GM12878 (cell line): Measurements from ENCODE around the gene INF2. TPM values are rescaled to one million over a fixed set of nuclear protein-coding genes. Genes with fewer than 3 reads are reported as not detected.

Experiments
- ATAC-seq: fragments of 200-7000 bp; cut with Tn5 transposase; 3 replicates; pipeline ENCODE4 v1.9.1; 2020; ENCODE audit warnings: mild to moderate bottlenecking, moderate library complexity
- BruUV-seq: library from RNA; stranded (reverse); fragments of 400-500 nt; replicated peaks from 2 replicates; lab custom pipeline; 2021; lab: Mats Ljungman, UMichigan
- CTCF ChIA-PET: fragments of 300-600 bp; sonication (Branson Sonifier 250); formaldehyde crosslinking; extraction: SDS; loops from one replicate; lab custom pipeline; 2021; ENCODE audit warnings: inconsistent platforms; lab: Yijun Ruan, JAX
- POLR2A ChIA-PET: fragments of 350-600 bp; formaldehyde crosslinking; extraction: SDS; loops from one replicate; lab custom pipeline; 2021; ENCODE audit warnings: inconsistent platforms; lab: Charles Lee
- RAD21 ChIA-PET: fragments of 300-600 bp; sonication (Branson Sonifier 250); formaldehyde crosslinking; loops from one replicate; lab custom pipeline; 2023; ENCODE audit warnings: antibody characterized with exemption; ENCODE audit not compliant: unreplicated experiment; lab: Charles Lee
- SMC1A ChIA-PET: fragments of 300-600 bp; sonication (Branson Sonifier 250); formaldehyde crosslinking; loops from one replicate; lab custom pipeline; 2023; ENCODE audit not compliant: unreplicated experiment, uncharacterized antibody; lab: Charles Lee
- DNase-seq: peaks from one replicate; pipeline ENCODE4 v3.0.0-alpha.2; 2011; ENCODE audit warnings: low read depth, low spot score
- FAIRE-seq: peaks from 3 replicates; lab custom pipeline; 2011; peaks lifted over from hg19 to GRCh38; lab: Jason Lieb, UNC
- H2AFZ ChIP-seq: 2 replicates; pipeline ENCODE4 v1.6.0; 2011; ENCODE audit warnings: low read depth, low read length, control low read depth; ENCODE audit not compliant: control insufficient read depth
- H3K27ac ChIP-seq: 2 replicates; pipeline ENCODE4 v1.5.1; 2011; ENCODE audit warnings: control low read depth; ENCODE audit not compliant: control insufficient read depth, insufficient read depth
- H3K27me3 ChIP-seq, 2 experiments: replicated peaks in 1 of 2; 2 replicates each; pipeline versions ENCODE4 v1.6.0 to v1.6.1; 2011; ENCODE audit warnings: low read length in 1 of 2; ENCODE audit not compliant: control insufficient read depth in 2 of 2, insufficient read depth in 2 of 2
- H3K36me3 ChIP-seq, 2 experiments: 2 replicates each; pipeline ENCODE4 v1.5.1; 2011; ENCODE audit warnings: low read length in 1 of 2; ENCODE audit not compliant: control insufficient read depth in 2 of 2, insufficient read depth in 2 of 2
- H3K4me1 ChIP-seq: 2 replicates; pipeline ENCODE4 v1.6.1; 2011; ENCODE audit warnings: mild to moderate bottlenecking, low read length, moderate library complexity, mixed read lengths; ENCODE audit not compliant: control insufficient read depth, insufficient read depth
- H3K4me2 ChIP-seq: 2 replicates; pipeline ENCODE4 v1.6.0; 2011; ENCODE audit warnings: control low read depth; ENCODE audit not compliant: control insufficient read depth, insufficient read depth
- H3K4me3 ChIP-seq: fragments of 200-600 bp; sonication (generic); 2 replicates; pipeline ENCODE4 v1.5.1; 2016
- H3K79me2 ChIP-seq: 2 replicates; pipeline ENCODE4 v1.6.0; 2011; ENCODE audit warnings: low read length; ENCODE audit not compliant: control insufficient read depth, insufficient read depth
- H3K9ac ChIP-seq: 2 replicates; pipeline ENCODE4 v1.8.0; 2011; ENCODE audit warnings: low read length, control low read depth, mixed read lengths; ENCODE audit not compliant: control insufficient read depth, insufficient read depth
- H3K9me3 ChIP-seq: replicated peaks from 3 replicates; pipeline ENCODE4 v1.5.1; 2011; ENCODE audit warnings: mild to moderate bottlenecking, low read length; ENCODE audit not compliant: control insufficient read depth, insufficient read depth
- H4K20me1 ChIP-seq: 2 replicates; pipeline ENCODE4 v1.6.0; 2011; ENCODE audit not compliant: control insufficient read depth, insufficient read depth
- CUX1 ChIP-seq: IDR thresholded peaks from 2 replicates; pipeline ENCODE4 v1.6.1; 2012; ENCODE audit warnings: improper control_type of control experiment, low read depth, low read length; ENCODE audit not compliant: insufficient replicate concordance
- GABPA ChIP-seq: IDR thresholded peaks from 2 replicates; pipeline ENCODE4 v1.6.1; 2014; ENCODE audit warnings: antibody characterized with exemption, low read depth, mild to moderate bottlenecking, inconsistent platforms
- LARP7 ChIP-seq: fragments of 450-650 bp; IDR thresholded peaks from 2 replicates; pipeline ENCODE4 v1.6.1; 2017; ENCODE audit warnings: mild to moderate bottlenecking
- MTA2 ChIP-seq: fragments of 450-650 bp; IDR thresholded peaks from 2 replicates; pipeline ENCODE4 v1.6.1; 2016; ENCODE audit warnings: low read depth, mild to moderate bottlenecking, moderate library complexity
- NFYB ChIP-seq: IDR thresholded peaks from 2 replicates; pipeline ENCODE4 v1.6.1; 2011; ENCODE audit warnings: low read depth, mild to moderate bottlenecking, low read length, improper control_type of control experiment, moderate library complexity; ENCODE audit not compliant: insufficient read depth
- PML ChIP-seq: IDR thresholded peaks from 2 replicates; pipeline ENCODE4 v1.6.1; 2012; ENCODE audit warnings: low read length, inconsistent platforms
- POLR2AphosphoS2 ChIP-seq: IDR thresholded peaks from 2 replicates; pipeline ENCODE4 v1.6.1; 2011; ENCODE audit warnings: low read depth, mild to moderate bottlenecking, low read length, improper control_type of control experiment, moderate library complexity
- RAD21 ChIP-seq: IDR thresholded peaks from 2 replicates; pipeline ENCODE4 v1.6.1; 2011; ENCODE audit warnings: mild to moderate bottlenecking, low read depth, low read length, moderate library complexity; ENCODE audit not compliant: insufficient read depth
- SUZ12 ChIP-seq: fragments of 200-600 bp; sonication (generic); IDR thresholded peaks from one replicate; pipeline ENCODE4 v1.6.1; 2018; ENCODE audit warnings: antibody characterized with exemption, mild to moderate bottlenecking; ENCODE audit not compliant: unreplicated experiment
- USF1 ChIP-seq: IDR thresholded peaks from 2 replicates; pipeline ENCODE4 v1.6.1; 2011; ENCODE audit warnings: borderline replicate concordance, low read depth, mild to moderate bottlenecking, moderate library complexity, mixed read lengths, low read length; ENCODE audit not compliant: insufficient read depth; ENCODE audit errors: extremely low read length
- YY1 ChIP-seq: IDR thresholded peaks from 2 replicates; pipeline ENCODE4 v1.6.1; 2011; ENCODE audit warnings: low read depth, mild to moderate bottlenecking, low read length
- ZBTB40 ChIP-seq: fragments of 450-650 bp; IDR thresholded peaks from 2 replicates; pipeline ENCODE4 v1.6.1; 2016; ENCODE audit warnings: mild to moderate bottlenecking, moderate library complexity, borderline replicate concordance
- WGBS: methylation state at CpG from one replicate; pipeline ENCODE4 v1.1.6; 2016; ENCODE audit warnings: low lambda C conversion rate; ENCODE audit not compliant: insufficient replicate concordance, insufficient coverage; ENCODE audit errors: missing lambda C conversion rate; 5-methylcytosine and 5-hydroxymethylcytosine counted together
- in situ Hi-C: fragments of 300-500 bp; cut with MboI; formaldehyde crosslinking; loops from 9 replicates; pipeline ENCODE4 v1.14.3; 2018; ENCODE audit warnings: mixed read lengths
- intact Hi-C: fragments of 100-400 bp; cut with micrococcal nuclease; formaldehyde crosslinking; loops from one replicate; pipeline ENCODE4 v1.14.2; 2022; ENCODE audit not compliant: unreplicated experiment
- polyA plus RNA-seq, 11 experiments: library from polyadenylated mRNA; depleted of rRNA in 4 of 11; unstranded in 6 of 11; stranded (reverse) in 5 of 11; fragments of >200 nt; fragmentation: Nextera tagmentation in 4 of 11; fragmentation: Illumina TruSeq in 1 of 11; extraction: Ambion mirVana in 4 of 11; extraction: Trizol in 1 of 11; gene quantifications; 1 replicate in 1 of 11; 2 replicates in 10 of 11; pipeline versions ENCODE4 v1.2.1 to v1.2.3, GENCODE V29; 2011 to 2016; ENCODE audit warnings: inconsistent platforms in 2 of 11, missing spikeins in 2 of 11, low read depth in 1 of 11
- total RNA-seq, 4 experiments: library from RNA; depleted of rRNA in 3 of 4; stranded (reverse); fragments of >200 nt in 3 of 4; fragmentation: Illumina TruSeq in 1 of 4; extraction: Trizol in 1 of 4; gene quantifications; 2 replicates each; pipeline versions ENCODE4 v1.2.1 to v1.2.3, GENCODE V29; 2013 to 2021

The INF2 gene
- total and polyA plus RNA-seq, 10 of the 15 experiments (the other 5 are each of a cell fraction or from before 2014, with no cell fraction given): 0.72 to 43.2 (median 8.3) TPM

GRCh38 chr14:104701383-104702076 is 12.1 kb downstream of the INF2 start (continued):
- TF ChIP-seq CUX1 (no peak), USF1 (no peak), POLR2AphosphoS2 (no peak)

GRCh38 chr14:104702106-104702505 is 12.7 kb downstream of the INF2 start:
- intact Hi-C loops: no loop called here
- Histone ChIP-seq H3K4me3 (no peak overlapping the region), H3K4me2 (no peak overlapping the region), H3K36me3 (peaks cover 2 to 3% of the 10 kb centered on the region in 2 experiments; a peak in 3 of 4 replicates), H3K9ac (no peak overlapping the region), H3K4me1 (no peaks in the 10 kb centered on the region), H2AFZ (no peak overlapping the region), H3K27ac (no peak overlapping the region), H4K20me1 (no peaks in the 10 kb centered on the region), H3K9me3 (no peaks in the 10 kb centered on the region), H3K79me2 (no peaks in the 10 kb centered on the region), H3K27me3 (no peaks in the 10 kb centered on the region)
- ATAC-seq (no peak), DNase-seq (no peak), FAIRE-seq (no peak)
- ChIA-PET CTCF (no interaction called here), SMC1A (no interaction called here), RAD21 (no interaction called here), POLR2A (no interaction called here)
- BruUV-seq: no TSS peak
- 91% methylated on average over 12 of the region's 12 CpGs for WGBS
- in situ Hi-C loops: no loop called here
- TF ChIP-seq SUZ12: no peak
- no peak for TF ChIP-seq GABPA
- TF ChIP-seq LARP7: no peak
- TF ChIP-seq ZBTB40: no peak
- no peak for TF ChIP-seq YY1
- TF ChIP-seq RAD21: no peak
- TF ChIP-seq NFYB: no peak
- no peak for TF ChIP-seq PML
- TF ChIP-seq MTA2: no peak
